Heart left ventricle (tissue), 16 donors: ENCODE measurements around the gene FCGR3B. TPM values are rescaled to one million over a fixed set of nuclear protein-coding genes. Genes with fewer than 3 reads are reported as not detected.
"Not testable (repeated sequence)": the region's sequence is repeated elsewhere in the genome, so short reads cannot be mapped to it uniquely, and the experiment has no call there.

Experiments used
- ATAC-seq, 4 donors: fragments of 200-7000 bp; cut with Tn5 transposase; one replicate each; pipeline ENCODE4 v1.9.1; 2020 to 2022; ENCODE audit warnings: moderate library complexity in 4 of 4, mild to moderate bottlenecking in 3 of 4, moderate number of reproducible peaks in 1 of 4
- DNase-seq, 5 donors: peaks; one replicate each; pipeline ENCODE4 v3.0.0-alpha.2; 2020
- H3K27ac ChIP-seq, 12 donors: fragments of 200-600 bp; sonication (generic) in 4 of 12; one replicate each; pipeline versions ENCODE4 v1.5.0 to v1.8.0; 2016 to 2022; ENCODE audit warnings: mild to moderate bottlenecking in 2 of 12
- H3K27me3 ChIP-seq, 9 donors: fragments of 200-600 bp; sonication (generic) in 2 of 9; one replicate each; pipeline versions ENCODE4 v1.5.1 to v1.8.0; 2016 to 2022; ENCODE audit warnings: mild to moderate bottlenecking in 3 of 9
- H3K36me3 ChIP-seq, 9 donors: fragments of 200-600 bp; sonication (generic) in 2 of 9; one replicate each; pipeline versions ENCODE4 v1.5.0 to v1.8.0; 2018 to 2022; ENCODE audit warnings: mild to moderate bottlenecking in 2 of 9
- H3K4me1 ChIP-seq, 12 donors: fragments of 200-600 bp; sonication (generic) in 4 of 12; one replicate each; pipeline versions ENCODE4 v1.5.0 to v1.8.0; 2016 to 2022; ENCODE audit warnings: mild to moderate bottlenecking in 3 of 12
- H3K4me3 ChIP-seq, 12 donors: fragments of 200-600 bp; sonication (generic) in 4 of 12; one replicate each; pipeline versions ENCODE4 v1.5.0 to v1.8.0; 2017 to 2022; ENCODE audit warnings: mild to moderate bottlenecking in 9 of 12, moderate library complexity in 4 of 12
- H3K9me3 ChIP-seq, 12 donors: fragments of 200-600 bp; sonication (generic) in 4 of 12; one replicate each; pipeline versions ENCODE4 v1.5.0 to v1.8.0; 2016 to 2022; ENCODE audit warnings: mild to moderate bottlenecking in 1 of 12
- WGBS, 4 donors: extraction: QIAGEN DNeasy Blood & Tissue Kit in 2 of 4; methylation state at CpG; one replicate each; pipeline versions ENCODE4 v1.1.5 to v1.1.7; 2013 to 2018; 5-methylcytosine and 5-hydroxymethylcytosine counted together
- intact Hi-C, 10 donors: fragments of 100-400 bp; cut with DNase I; formaldehyde crosslinking; loops; one replicate each; pipeline versions ENCODE4 v1.11.1 to v1.14.2; 2022
- polyA plus RNA-seq, 2 donors: library from polyadenylated mRNA; stranded (reverse); fragments of 200-250 nt; gene quantifications; one replicate each; pipeline ENCODE4 v1.2.3, GENCODE V29; 2013
- total RNA-seq, 9 donors: library from RNA; depleted of rRNA in 2 of 9; stranded (reverse); fragments of >200 nt in 2 of 9; fragmentation: NEBNext Ultra II Directional in 3 of 9; extraction: Animal tissue kit (Norgen Biotek cat#: 25700) in 3 of 9; gene quantifications; one replicate each; pipeline versions ENCODE4 v1.1.0 to v1.2.4, GENCODE V29; 2016 to 2023
- donor health status: ischemic (EF 13 %, LVEDD 7.1; RV severe dilation, severe dysfunction).
- donor health status: healthy with polysubstance abuse.
- donor health status: DM: no; HTN: yes; CAD: no.
- donor health status: DM: no; HTN: no; CAD: no.
- donor health status: ischemic (EF 25% LVEDD 6.9; RV normal size, moderate dysfunction).
- donor health status: ischemic (EF 25% LVEDD 5.7; RV mildly dilated, moderate dysfunction).
- donor health status: healthy.
- donor health status: DM: yes; HTN: yes; CAD: no.
- donor health status: ischemic (EF 35%, LVEDD 5.7; RV mildly dilated, moderate dysfunction).
- donor health status: nonischemic (EF 11% LVEDD 7.7; RV severe dilation, severe dysfunction).
- donor health status: DM: yes; HTN: yes; CAD: no.
- donor health status: PGD.
- donor health status: ischemic (EF 29% LVEDD 5.4; RV normal size, mild dysfunction).
- donor health status: nonischemic (EF 23%, LVEDD 6.1; RV moderate dilation, normal function).

FCGR3B gene
- total and polyA plus RNA-seq, 11 donors, result 0.15 to 12.7 (median 1.7) TPM

GRCh38 chr1:161579856-161580507 lies 51.0 kb downstream of the FCGR3B start:
- DNase-seq, ATAC-seq, H3K27me3 ChIP-seq, H3K27ac ChIP-seq, H3K9me3 ChIP-seq, H3K4me1 ChIP-seq, H3K36me3 ChIP-seq, H3K4me3 ChIP-seq: not testable (repeated sequence)
- intact Hi-C loops, result loop anchor here in 1 of 10 donors (10.0 kb wide), 1 partner anchor 145 kb away; the partner anchor contains the start of gene FCRLB
- 67 to 80% (median 78%) methylated on average over 1 of the region's 8 CpGs; no CpG with 5 or more reads in 1 of the 4 donors for WGBS, 4 donors

- peak in 2 of 4 donors; percentile 64 to 71 for ATAC-seq
Measured at GRCh38 chr1:161576676-161577075, 54.3 kb downstream of the FCGR3B start.

More at GRCh38 chr1:161576676-161577075, 54.3 kb downstream of the FCGR3B start:
- H3K27me3 ChIP-seq, H3K4me1 ChIP-seq, H3K4me3 ChIP-seq, DNase-seq, H3K27ac ChIP-seq, H3K9me3 ChIP-seq, H3K36me3 ChIP-seq: not testable (repeated sequence)
- intact Hi-C loops, result loop anchor here in 1 of 10 donors (10.0 kb wide), 1 partner anchor 148 kb away; the partner anchor contains the start of gene FCRLB

Other genes with a start within 250 kb of the FCGR3B start
- 100 to 1,000 TPM in 1 of 9 donors, 10 to 100 TPM in 7, 1 to 10 TPM in 1; 9.7 to 131 (median 11.7) TPM for gene FCGR2A, start 125.7 kb downstream of the FCGR3B start, total RNA-seq
- 10 to 100 TPM in 1 of 2 donors, 1 to 10 TPM in 1; 5.2 to 11.4 TPM for gene FCGR2A, start 125.7 kb downstream of the FCGR3B start, polyA plus RNA-seq
- gene HSPA6, start 106.6 kb downstream of the FCGR3B start, total RNA-seq, result 1 to 10 TPM in 3 of 9 donors, under 1 TPM in 6; 0.27 to 5.9 (median 0.93) TPM
- 1 to 10 TPM in 1 of 2 donors, under 1 TPM in 1; 0.65 to 1.3 TPM for gene HSPA6, start 106.6 kb downstream of the FCGR3B start, polyA plus RNA-seq
- gene FCGR3A, start 81.4 kb downstream of the FCGR3B start, total RNA-seq, result 100 to 1,000 TPM in 1 of 9 donors, 10 to 100 TPM in 3, 1 to 10 TPM in 5; 1.8 to 204 (median 9.2) TPM
- 1 to 10 TPM; 3.2 to 9.9 TPM for gene FCGR3A, start 81.4 kb downstream of the FCGR3B start, polyA plus RNA-seq
- gene FCGR2B, start 32.0 kb upstream of the FCGR3B start, total RNA-seq, result 10 to 100 TPM in 2 of 9 donors, 1 to 10 TPM in 7; 3.8 to 51.6 (median 5.6) TPM
- 1 to 10 TPM; 2.5 to 3.5 TPM for gene FCGR2B, start 32.0 kb upstream of the FCGR3B start, polyA plus RNA-seq
- 1 to 10 TPM in 1 of 9 donors, under 1 TPM in 2, not detected in 6; 0.20 to 1.0 (median 0.41) TPM for gene FCRLA, start 76.1 kb upstream of the FCGR3B start, total RNA-seq
- under 1 TPM; 0.11 to 0.23 TPM for gene FCRLA, start 76.1 kb upstream of the FCGR3B start, polyA plus RNA-seq
- under 1 TPM; 0.22 to 0.75 (median 0.48) TPM for gene FCRLB, start 90.4 kb upstream of the FCGR3B start, total RNA-seq
- under 1 TPM; 0.30 to 0.46 TPM for gene FCRLB, start 90.4 kb upstream of the FCGR3B start, polyA plus RNA-seq
- 10 to 100 TPM in 1 of 9 donors, 1 to 10 TPM in 8; 5.2 to 10.0 (median 7.1) TPM for gene DUSP12, start 118.6 kb upstream of the FCGR3B start, total RNA-seq
- 10 to 100 TPM in 1 of 2 donors, 1 to 10 TPM in 1; 5.8 to 18.1 TPM for gene DUSP12, start 118.6 kb upstream of the FCGR3B start, polyA plus RNA-seq
- 10 to 100 TPM; 13.3 to 24.4 (median 17.6) TPM for gene ATF6, start 135.1 kb upstream of the FCGR3B start, total RNA-seq
- gene ATF6, start 135.1 kb upstream of the FCGR3B start, polyA plus RNA-seq, result 10 to 100 TPM in 1 of 2 donors, 1 to 10 TPM in 1; 3.0 to 16.2 TPM